HEK293 (cell line): ENCODE results near the gene TDG.

ENCODE experiments used
- CTCF ChIA-PET: fragments of 350-600 bp; formaldehyde crosslinking; extraction: SDS; loops from one replicate; lab custom pipeline; 2021; ENCODE audit warnings: antibody characterized with exemption; lab: Yijun Ruan, JAX
- POLR2A ChIA-PET: fragments of 300-600 bp; formaldehyde crosslinking; extraction: SDS; loops from one replicate; lab custom pipeline; 2020; ENCODE audit warnings: antibody characterized with exemption, inconsistent platforms; lab: Yijun Ruan, JAX
- H3K27ac ChIP-seq: fragments of 200-500 bp; sonication (Bioruptor generic); 2 replicates; pipeline ENCODE4 v1.5.1; 2014; ENCODE audit warnings: low read depth, low read length, control low read depth, inconsistent platforms; ENCODE audit errors: extremely low read depth
- H3K36me3 ChIP-seq, 2 experiments: fragments of 200-500 bp in 1 of 2; sonication (Bioruptor generic) in 1 of 2; 1 replicate in 1 of 2; 2 replicates in 1 of 2; pipeline ENCODE4 v1.5.1; 2014 to 2017; ENCODE audit warnings: inconsistent platforms in 2 of 2, low read length in 2 of 2; ENCODE audit not compliant: control insufficient read depth in 2 of 2, insufficient read depth in 1 of 2
- H3K4me1 ChIP-seq: fragments of 200-500 bp; sonication (Bioruptor generic); 2 replicates; pipeline ENCODE4 v1.5.1; 2014; ENCODE audit warnings: mild to moderate bottlenecking, low read length, inconsistent platforms; ENCODE audit not compliant: control insufficient read depth, insufficient read depth
- H3K4me3 ChIP-seq: 2 replicates; pipeline ENCODE4 v1.5.1; 2011; ENCODE audit warnings: low read depth, mild to moderate bottlenecking, control low read depth, low read length, moderate library complexity
- H3K9me3 ChIP-seq: fragments of 200-500 bp; sonication (Bioruptor generic); 2 replicates; pipeline ENCODE4 v1.5.1; 2014; ENCODE audit warnings: low read depth, low read length, inconsistent platforms; ENCODE audit not compliant: control insufficient read depth, insufficient read depth
- FEZF1 ChIP-seq: fragments of 450-650 bp; formaldehyde crosslinking; IDR thresholded peaks from 2 replicates; pipeline ENCODE4 v1.5.1; 2016; ENCODE audit warnings: missing biosample characterization, missing genetic modification characterization
- KLF16 ChIP-seq: fragments of 450-650 bp; formaldehyde crosslinking; IDR thresholded peaks from 2 replicates; pipeline ENCODE4 v1.5.1; 2017; ENCODE audit warnings: missing biosample characterization, missing genetic modification characterization
- KLF9 ChIP-seq: fragments of 450-650 bp; formaldehyde crosslinking; IDR thresholded peaks from 2 replicates; pipeline ENCODE4 v1.5.1; 2016; ENCODE audit warnings: missing biosample characterization, missing genetic modification characterization, low read depth
- WT1 ChIP-seq: fragments of 450-650 bp; formaldehyde crosslinking; IDR thresholded peaks from 2 replicates; pipeline ENCODE4 v1.5.1; 2016; ENCODE audit warnings: missing biosample characterization, missing genetic modification characterization
- YY2 ChIP-seq: fragments of 450-650 bp; formaldehyde crosslinking; IDR thresholded peaks from 2 replicates; pipeline ENCODE4 v1.5.1; 2016; ENCODE audit warnings: missing biosample characterization, missing genetic modification characterization
- ZBTB11 ChIP-seq: fragments of 450-650 bp; formaldehyde crosslinking; conservative IDR thresholded peaks from 2 replicates; pipeline ENCODE4 v1.5.1; 2016; ENCODE audit warnings: low read depth, missing biosample characterization, missing genetic modification characterization
- ZBTB17 ChIP-seq: fragments of 450-650 bp; formaldehyde crosslinking; IDR thresholded peaks from 2 replicates; pipeline ENCODE4 v1.5.1; 2016; ENCODE audit warnings: missing biosample characterization, missing genetic modification characterization
- ZNF138 ChIP-seq: fragments of 450-650 bp; formaldehyde crosslinking; IDR thresholded peaks from 2 replicates; pipeline ENCODE4 v1.5.1; 2016; ENCODE audit warnings: missing biosample characterization, missing genetic modification characterization, borderline replicate concordance
- ZNF18 ChIP-seq: fragments of 450-650 bp; formaldehyde crosslinking; IDR thresholded peaks from 2 replicates; pipeline ENCODE4 v1.5.1; 2016; ENCODE audit warnings: missing biosample characterization, missing genetic modification characterization
- ZNF37A ChIP-seq: fragments of 450-650 bp; IDR thresholded peaks from 2 replicates; pipeline ENCODE4 v1.5.1; 2018; ENCODE audit warnings: missing biosample characterization, missing genetic modification characterization
- ZNF394 ChIP-seq: fragments of 450-650 bp; formaldehyde crosslinking; IDR thresholded peaks from 2 replicates; pipeline ENCODE4 v1.5.1; 2016; ENCODE audit warnings: missing biosample characterization, missing genetic modification characterization, mild to moderate bottlenecking, moderate library complexity, borderline replicate concordance
- ZNF513 ChIP-seq: fragments of 450-650 bp; IDR thresholded peaks from 2 replicates; pipeline ENCODE4 v1.5.1; 2018; ENCODE audit warnings: missing biosample characterization, missing genetic modification characterization
- ZNF544 ChIP-seq: fragments of 450-650 bp; formaldehyde crosslinking; IDR thresholded peaks from 2 replicates; pipeline ENCODE4 v1.5.0; 2017; ENCODE audit warnings: missing biosample characterization, missing genetic modification characterization
- ZNF548 ChIP-seq: fragments of 450-650 bp; formaldehyde crosslinking; IDR thresholded peaks from 2 replicates; pipeline ENCODE4 v1.5.1; 2016; ENCODE audit warnings: missing biosample characterization, missing genetic modification characterization
- ZNF610 ChIP-seq: fragments of 450-650 bp; formaldehyde crosslinking; IDR thresholded peaks from 2 replicates; pipeline ENCODE4 v1.5.1; 2016; ENCODE audit warnings: missing biosample characterization, missing genetic modification characterization, borderline replicate concordance
- ZNF76 ChIP-seq: fragments of 450-650 bp; formaldehyde crosslinking; IDR thresholded peaks from 2 replicates; pipeline ENCODE4; 2016; ENCODE audit warnings: low read depth, missing biosample characterization, missing genetic modification characterization, borderline replicate concordance
- ZNF777 ChIP-seq: fragments of 450-650 bp; formaldehyde crosslinking; IDR thresholded peaks from 2 replicates; pipeline ENCODE4 v1.5.1; 2017; ENCODE audit warnings: missing biosample characterization, missing genetic modification characterization, borderline replicate concordance
- ZSCAN18 ChIP-seq: fragments of 450-650 bp; formaldehyde crosslinking; IDR thresholded peaks from 2 replicates; pipeline ENCODE4 v1.5.1; 2016; ENCODE audit warnings: missing biosample characterization, missing genetic modification characterization

TDG gene

GRCh38 chr12:103964805-103965204, 867 bp upstream of the TDG start:
- Histone ChIP-seq H3K4me3 (peak overlapping the region; percentile 83), H3K9me3 (no peaks in the 10 kb centered on the region), H3K27ac (no peak overlapping the region), H3K36me3 (peaks cover 5 to 26% of the 10 kb centered on the region in 2 experiments; a peak in 2 of 3 replicates), H3K4me1 (peaks cover 7% of the 10 kb centered on the region)
- CTCF ChIA-PET, result interaction anchor here (0.7 to 0.9 kb wide), 2 partner anchors 56 to 62 kb away, joined by 3 to 4 read pairs; no protein-coding TSS in a partner anchor
- POLR2A ChIA-PET, result interaction anchor here (1.1 to 4.1 kb wide), 7 partner anchors 8 to 173 kb away, joined by 3 to 80 read pairs (median 11); partner anchors contain the start of genes HSP90B1, NFYB and NT5DC3
- TF ChIP-seq ZNF548 (tag by site-specific recombination), result no peak
- TF ChIP-seq ZBTB17, result peak; percentile 42; the same call in 1 of the 2 replicates

GRCh38 chr12:103965255-103965589, 450 bp upstream of the TDG start:
- Histone ChIP-seq H3K4me3 (peak overlapping the region; percentile 83), H3K9me3 (no peaks in the 10 kb centered on the region), H3K36me3 (peaks cover 5 to 28% of the 10 kb centered on the region in 2 experiments; a peak in 2 of 3 replicates), H3K27ac (peak overlapping the region; percentile 40; the same call in 1 of the 2 replicates), H3K4me1 (peaks cover 7% of the 10 kb centered on the region)
- TF ChIP-seq WT1 (tag by site-specific recombination) (no peak), ZNF777 (tag by site-specific recombination) (0 out of 2 replicates have a peak, but pooled peaks have one; percentile 16), ZSCAN18 (0 out of 2 replicates have a peak, but pooled peaks have one; percentile 33), ZNF513 (0 out of 2 replicates have a peak, but pooled peaks have one; percentile 5)
- ChIA-PET POLR2A (interaction anchor here (0.7 to 4.1 kb wide), 21 partner anchors 9 to 173 kb away, joined by 3 to 80 read pairs (median 7); partner anchors contain the start of genes GLT8D2, HCFC2, HSP90B1 and NFYB), CTCF (interaction anchor here (0.7 to 1.4 kb wide), 4 partner anchors 18 to 94 kb away, joined by 3 to 4 read pairs (median 4); no protein-coding TSS in a partner anchor)

GRCh38 chr12:103966736-103967135, 1.1 kb downstream of the TDG start:
- Histone ChIP-seq H3K4me1 (peaks cover 7% of the 10 kb centered on the region), H3K4me3 (peak overlapping the region; percentile 83), H3K9me3 (no peaks in the 10 kb centered on the region), H3K27ac (no peak overlapping the region), H3K36me3 (peaks cover 5 to 37% of the 10 kb centered on the region in 2 experiments; a peak in 2 of 3 replicates)
- POLR2A ChIA-PET, result interaction anchor here (0.6 to 4.1 kb wide), 12 partner anchors 10 to 171 kb away, joined by 3 to 80 read pairs (median 12); partner anchors contain the start of genes GLT8D2, HCFC2, HSP90B1 and NFYB
- no peak for TF ChIP-seq ZNF76 (tag by site-specific recombination)
- TF ChIP-seq KLF16 (tag by site-specific recombination), result no peak
- no peak for TF ChIP-seq ZNF37A
- TF ChIP-seq FEZF1 (tag by site-specific recombination), result no peak
- TF ChIP-seq ZNF544 (tag by site-specific recombination), result no peak
- TF ChIP-seq ZNF138 (tag by site-specific recombination), result no peak
- TF ChIP-seq ZNF18, result no peak
- TF ChIP-seq ZNF610 (tag by site-specific recombination), result no peak
- no peak for TF ChIP-seq ZBTB11 (tag by site-specific recombination)
- TF ChIP-seq KLF9, result no peak
- no peak for TF ChIP-seq YY2 (tag by site-specific recombination)
- TF ChIP-seq ZNF394 (tag by site-specific recombination), result no peak
- CTCF ChIA-PET, result interaction anchor here (0.6 to 1.4 kb wide), 3 partner anchors 13 to 143 kb away, joined by 4 read pairs; no protein-coding TSS in a partner anchor
